Tibial nerve (tissue), 4 donors: Measurements from ENCODE around the gene TACSTD2. TPM values are rescaled to one million over a fixed set of nuclear protein-coding genes. Genes with fewer than 3 reads are reported as not detected.

Experiments
- DNase-seq, 2 donors: peaks; one replicate each; pipeline ENCODE4 v3.0.0-alpha.2; 2019; ENCODE audit warnings: low spot score in 2 of 2
- H3K27ac ChIP-seq, 4 donors: fragments of 200-600 bp; sonication (generic) in 3 of 4; one replicate each; pipeline ENCODE4 v1.5.1; 2017 to 2019; ENCODE audit warnings: mild to moderate bottlenecking in 1 of 4
- H3K27me3 ChIP-seq, 2 donors: fragments of 200-600 bp; sonication (generic) in 1 of 2; one replicate each; pipeline versions ENCODE4 v1.5.1 to v1.6.0; 2017 to 2019
- H3K36me3 ChIP-seq, 3 donors: fragments of 200-600 bp; sonication (generic); one replicate each; pipeline ENCODE4 v1.5.1; 2018 to 2019
- H3K4me1 ChIP-seq, 4 donors: fragments of 200-600 bp; sonication (generic) in 3 of 4; one replicate each; pipeline ENCODE4 v1.5.1; 2017 to 2019
- H3K4me3 ChIP-seq, 4 donors: fragments of 200-600 bp; sonication (generic) in 3 of 4; one replicate each; pipeline ENCODE4 v1.5.1; 2017 to 2019; ENCODE audit warnings: mild to moderate bottlenecking in 1 of 4, moderate library complexity in 1 of 4
- H3K9me3 ChIP-seq, 4 donors: fragments of 200-600 bp; sonication (generic) in 3 of 4; one replicate each; pipeline ENCODE4 v1.5.1; 2017 to 2019
- CTCF ChIP-seq, 5 experiments: fragments of 200-600 bp in 3 of 5; fragments of 450-650 bp in 2 of 5; sonication (generic) in 3 of 5; IDR thresholded peaks; one replicate each; pipeline ENCODE4 v1.5.1; 2016 to 2019; ENCODE audit warnings: antibody characterized with exemption in 5 of 5, mild to moderate bottlenecking in 3 of 5, moderate library complexity in 2 of 5
- EP300 ChIP-seq, 2 donors: sonication (generic); formaldehyde crosslinking; IDR thresholded peaks; one replicate each; pipeline ENCODE4 v1.6.1; 2017; ENCODE audit warnings: antibody characterized with exemption in 2 of 2, mild to moderate bottlenecking in 1 of 2
- POLR2A ChIP-seq, 2 donors: fragments of 450-650 bp; IDR thresholded peaks; one replicate each; pipeline ENCODE4 v1.6.1; 2017; ENCODE audit warnings: antibody characterized with exemption in 2 of 2, mild to moderate bottlenecking in 2 of 2, moderate library complexity in 2 of 2
- WGBS, 2 donors: methylation state at CpG; one replicate each; pipeline ENCODE4 v1.1.5; 2018; 5-methylcytosine and 5-hydroxymethylcytosine counted together
- total RNA-seq, 4 donors: library from RNA; depleted of rRNA; stranded (reverse); fragments of >200 nt; gene quantifications; one replicate each; pipeline ENCODE4 v1.1.0, GENCODE V29; 2016

Gene TACSTD2
- total RNA-seq, 4 donors from 2014 or later = 5.3 to 11.6 (median 7.9) TPM

DNA sequence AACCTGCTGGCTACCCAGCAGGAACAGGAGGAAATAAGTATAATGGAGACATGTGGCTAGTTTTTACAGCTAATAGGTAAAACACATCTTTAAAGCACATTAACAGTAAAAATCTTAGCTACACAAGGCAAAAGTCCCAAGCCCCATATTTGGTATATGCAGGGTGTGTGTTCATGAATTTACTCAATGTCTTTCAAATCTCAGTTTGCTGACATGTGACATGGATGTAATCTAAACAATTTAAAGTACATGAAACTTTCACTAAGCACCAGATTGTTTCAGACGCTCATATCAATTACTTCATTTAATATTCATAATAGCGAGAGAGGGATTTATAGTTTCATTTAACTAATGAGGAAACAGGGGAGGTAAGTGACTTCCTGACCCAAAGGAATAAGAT lies 3.9 kb downstream of the TACSTD2 start:
- H3K4me1 ChIP-seq = peaks cover 0 to 25% (median 10%) of the 10 kb centered on the region in 4 donors
- no peaks in the 10 kb centered on the region for H3K36me3 ChIP-seq
- H3K9me3 ChIP-seq = no peaks in the 10 kb centered on the region
- TF ChIP-seq CTCF (IDR thresholded peaks at IDR 0.05) = no peak
- no peak for TF ChIP-seq EP300 (IDR thresholded peaks at IDR 0.05)
- no peak for TF ChIP-seq POLR2A (IDR thresholded peaks at IDR 0.05)
- no peak overlapping the region for H3K4me3 ChIP-seq
- H3K27ac ChIP-seq = no peak overlapping the region
- 74 to 76% methylated on average over 2 of the region's 2 CpGs for WGBS, 2 donors
- peaks cover 0 to 52% of the 10 kb centered on the region in 2 donors for H3K27me3 ChIP-seq
- DNase-seq = no peak

DNA sequence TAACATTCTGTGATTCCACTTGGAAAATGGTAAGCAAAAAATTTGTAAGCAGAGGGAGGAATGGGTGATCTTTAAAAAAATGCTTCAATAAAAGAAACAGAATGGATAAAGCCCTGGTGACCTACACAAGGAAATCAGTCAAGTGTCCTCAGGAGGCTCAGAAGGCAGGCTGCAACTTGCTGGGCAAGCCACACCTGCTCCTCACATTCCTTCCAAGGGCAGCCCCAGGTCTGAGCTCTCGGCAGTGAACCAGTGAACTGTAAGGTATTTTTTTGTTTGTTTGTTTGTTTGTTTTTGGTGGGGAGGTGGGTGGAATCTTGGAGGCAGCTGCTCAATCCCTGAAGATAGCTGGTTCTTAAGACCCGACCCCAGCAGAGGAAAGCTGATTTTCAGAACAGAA lies 4.4 kb downstream of the TACSTD2 start:
- Histone ChIP-seq H3K9me3 (no peaks in the 10 kb centered on the region), H3K27ac (no peak overlapping the region), H3K4me1 (peaks cover 0 to 20% (median 10%) of the 10 kb centered on the region in 4 donors), H3K4me3 (no peak overlapping the region), H3K36me3 (no peaks in the 10 kb centered on the region), H3K27me3 (peaks cover 0 to 49% of the 10 kb centered on the region in 2 donors)
- DNase-seq = no peak
- WGBS, 2 donors = 72 to 76% methylated on average over 2 of the region's 2 CpGs
- TF ChIP-seq EP300 (IDR thresholded peaks at IDR 0.05) (no peak), POLR2A (IDR thresholded peaks at IDR 0.05) (no peak), CTCF (IDR thresholded peaks at IDR 0.05) (no peak)

- H3K27me3 ChIP-seq = peaks cover 0 to 40% of the 10 kb centered on the region in 2 donors
- no peak overlapping the region for H3K27ac ChIP-seq
- no peaks in the 10 kb centered on the region for H3K9me3 ChIP-seq
- no peak overlapping the region for H3K4me3 ChIP-seq
- DNase-seq = no peak
- TF ChIP-seq EP300 (IDR thresholded peaks at IDR 0.05) (no peak), POLR2A (IDR thresholded peaks at IDR 0.05) (no peak), CTCF (IDR thresholded peaks at IDR 0.05) (no peak)
- H3K36me3 ChIP-seq = no peaks in the 10 kb centered on the region
- peaks cover 0 to 10% (median 4%) of the 10 kb centered on the region in 4 donors for H3K4me1 ChIP-seq
Measured at GRCh38 chr1:58571616-58572015, 5.4 kb downstream of the TACSTD2 start.

DNA sequence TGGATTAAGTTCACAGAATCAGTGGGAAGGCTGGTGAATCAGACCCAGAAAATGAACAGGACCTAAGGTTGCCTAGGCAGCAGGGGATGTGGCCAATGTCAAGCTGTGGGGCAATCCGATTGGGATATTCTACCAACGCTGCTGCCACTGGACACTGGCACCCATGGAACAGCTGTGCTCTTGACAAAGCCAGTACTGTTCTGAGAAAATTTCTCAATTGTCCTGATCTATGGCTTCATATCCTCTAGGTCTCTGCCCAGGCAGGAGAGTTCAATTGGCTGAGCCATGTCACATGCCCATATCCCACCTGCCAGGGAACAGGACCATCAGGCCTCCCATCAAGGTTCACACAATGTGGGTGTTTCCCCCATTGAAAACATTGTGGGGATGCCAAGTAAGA lies 6.2 kb downstream of the TACSTD2 start:
- no peak overlapping the region for H3K27ac ChIP-seq
- H3K9me3 ChIP-seq = no peaks in the 10 kb centered on the region
- peaks cover 0 to 2% (median 0%) of the 10 kb centered on the region in 4 donors for H3K4me1 ChIP-seq
- no peak for DNase-seq
- H3K4me3 ChIP-seq = no peak overlapping the region
- 49 to 63% methylated on average over 2 of the region's 2 CpGs for WGBS, 2 donors
- no peaks in the 10 kb centered on the region for H3K36me3 ChIP-seq
- H3K27me3 ChIP-seq = peaks cover 0 to 32% of the 10 kb centered on the region in 2 donors
- TF ChIP-seq EP300 (IDR thresholded peaks at IDR 0.05) (no peak), CTCF (IDR thresholded peaks at IDR 0.05) (no peak), POLR2A (IDR thresholded peaks at IDR 0.05) (no peak)

DNA sequence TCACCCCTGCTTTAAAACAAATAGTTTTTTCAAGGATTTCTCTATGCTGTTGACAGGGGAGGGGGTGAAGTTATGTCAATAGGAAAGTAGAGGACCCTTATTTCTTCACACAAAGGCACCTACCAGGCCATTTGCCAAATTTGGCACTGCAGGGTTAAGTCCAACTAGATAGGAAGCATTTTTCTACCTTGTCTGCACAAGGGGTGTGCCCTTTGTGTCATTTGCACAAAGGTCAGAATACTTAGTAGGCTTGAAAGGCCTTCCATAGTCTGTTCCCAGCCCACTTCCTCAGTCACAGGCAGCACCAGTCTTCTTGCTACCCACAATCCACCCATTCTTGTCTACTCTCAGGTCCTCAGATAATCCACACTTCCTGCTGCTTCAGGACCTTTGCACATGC lies 7.0 kb downstream of the TACSTD2 start:
- no peaks in the 10 kb centered on the region for H3K9me3 ChIP-seq
- no peak for DNase-seq
- peaks cover 0 to 26% of the 10 kb centered on the region in 2 donors for H3K27me3 ChIP-seq
- no peak overlapping the region for H3K27ac ChIP-seq
- H3K4me1 ChIP-seq = no peaks in the 10 kb centered on the region
- no peak overlapping the region for H3K4me3 ChIP-seq
- TF ChIP-seq CTCF (IDR thresholded peaks at IDR 0.05) (no peak), EP300 (IDR thresholded peaks at IDR 0.05) (no peak), POLR2A (IDR thresholded peaks at IDR 0.05) (no peak)
- H3K36me3 ChIP-seq = no peaks in the 10 kb centered on the region
